SK-N-MC (cell line): ENCODE results near the gene CHST3.

Experiments
- EZH2 ChIP-seq: fragments of 200-600 bp; sonication (generic); IDR thresholded peaks from one replicate; pipeline ENCODE4 v1.6.1; 2017; ENCODE audit warnings: antibody characterized with exemption
- FOXP2 ChIP-seq: optimal IDR thresholded peaks from 2 replicates; pipeline ENCODE3; 2011; ENCODE audit warnings: mild to moderate bottlenecking, moderate library complexity; ENCODE audit not compliant: insufficient read depth; ENCODE audit errors: extremely low read length, control extremely low read depth
- POLR2AphosphoS5 ChIP-seq: IDR thresholded peaks from 2 replicates; pipeline ENCODE4 v1.6.1; 2012; ENCODE audit warnings: mild to moderate bottlenecking, low read depth, low read length, borderline replicate concordance

- TF ChIP-seq EZH2 = no peak
- TF ChIP-seq POLR2AphosphoS5 = no peak
- no peak for TF ChIP-seq FOXP2
Measured at GRCh38 chr10:71927159-71927558, 37.0 kb upstream of the CHST3 start.
